Activated naive CD8-positive, alpha-beta T cell treated with anti-CD3 and anti-CD28 coated beads, Interleukin-2, amount 10 ng/mL, durations not matched to agents 7 days and 5 days (primary cell): ENCODE results near the gene LDHAL6B. TPM values are rescaled to one million over a fixed set of nuclear protein-coding genes. Genes with fewer than 3 reads are reported as not detected.

ENCODE experiments used
- ATAC-seq: fragments of 150-1000 bp; cut with Tn5 transposase; one replicate; pipeline ENCODE4 v1.10.0; 2021; ENCODE audit warnings: low read depth, moderate library complexity
- POLR2A ChIA-PET: fragments of 350-600 bp; sonication (Branson Sonifier 250); formaldehyde crosslinking; loops from one replicate; lab custom pipeline; 2021; ENCODE audit warnings: antibody characterized with exemption; lab: Charles Lee
- DNase-seq: peaks from one replicate; pipeline ENCODE4 v3.0.0; 2021
- H3K27ac Mint-ChIP-seq: one replicate; pipeline ENCODE4 v1.8.0; 2022; ENCODE audit warnings: mild to moderate bottlenecking, mixed read lengths
- H3K27me3 Mint-ChIP-seq: one replicate; pipeline ENCODE4 v1.8.0; 2022; ENCODE audit warnings: mild to moderate bottlenecking, moderate library complexity, mixed read lengths
- H3K36me3 Mint-ChIP-seq: one replicate; pipeline ENCODE4 v1.8.0; 2021; ENCODE audit warnings: mild to moderate bottlenecking, mixed read lengths
- H3K4me1 Mint-ChIP-seq: one replicate; pipeline ENCODE4 v1.8.0; 2021; ENCODE audit warnings: mixed read lengths
- H3K4me3 Mint-ChIP-seq: one replicate; pipeline ENCODE4 v1.8.0; 2022; ENCODE audit warnings: mild to moderate bottlenecking, moderate library complexity, mixed read lengths
- H3K9me3 Mint-ChIP-seq: one replicate; pipeline ENCODE4 v1.8.0; 2021; ENCODE audit warnings: mixed read lengths
- total RNA-seq, 2 experiments: library from RNA; stranded (reverse); gene quantifications; one replicate each; pipeline ENCODE4 v1.2.3, GENCODE V29; 2021

LDHAL6B gene
- total RNA-seq, 2 experiments from 2014 or later, result not detected

DNA sequence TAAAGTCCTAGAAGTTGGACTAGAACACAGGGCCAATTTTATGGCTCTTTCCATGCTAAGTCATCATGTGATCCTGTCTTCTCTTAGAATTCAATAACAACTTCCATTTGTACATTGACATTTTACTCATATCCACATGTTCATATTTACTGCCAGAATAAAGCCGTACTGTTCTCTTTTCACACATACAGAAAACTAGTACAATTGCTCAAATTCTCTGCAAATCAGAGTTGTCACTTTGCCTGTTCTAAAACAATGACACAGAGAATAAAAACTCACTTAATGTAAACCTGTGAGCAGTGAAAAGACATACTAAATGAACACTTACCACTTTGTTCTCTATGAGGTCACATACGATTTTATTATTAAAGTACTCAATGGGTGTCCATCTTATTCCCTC is 3.5 kb downstream of the LDHAL6B start:
- Mint-ChIP-seq H3K9me3 (no peaks in the 10 kb centered on the region), H3K4me3 (no peak overlapping the region), H3K27me3 (no peaks in the 10 kb centered on the region), H3K4me1 (no peaks in the 10 kb centered on the region), H3K27ac (no peak overlapping the region), H3K36me3 (peaks cover 54% of the 10 kb centered on the region)
- DNase-seq (no peak), ATAC-seq (no peak)
- POLR2A ChIA-PET, result no interaction called here

DNA sequence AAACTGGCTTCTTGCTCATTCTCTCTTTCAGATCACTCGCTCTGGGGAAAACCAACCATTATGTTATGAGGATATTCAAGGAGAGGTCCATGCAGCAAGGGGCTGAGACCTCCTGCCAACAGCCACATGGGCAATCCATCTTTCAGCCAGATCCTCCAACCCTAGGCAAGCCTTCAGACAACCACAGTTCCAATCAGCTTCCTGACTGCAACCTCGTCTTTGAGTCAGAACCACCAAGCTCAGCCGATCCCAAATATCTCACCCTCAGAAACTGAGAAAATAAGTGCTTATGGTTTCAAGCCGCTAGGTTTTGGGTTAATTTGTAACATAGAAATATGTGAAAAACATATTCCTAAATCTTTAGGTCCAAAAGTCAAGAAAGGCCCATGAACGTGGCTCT is 10.3 kb downstream of the LDHAL6B start:
- Mint-ChIP-seq H3K4me3 (no peak overlapping the region), H3K4me1 (no peaks in the 10 kb centered on the region), H3K27ac (no peak overlapping the region), H3K27me3 (no peaks in the 10 kb centered on the region), H3K36me3 (peaks cover 57% of the 10 kb centered on the region), H3K9me3 (no peaks in the 10 kb centered on the region)
- POLR2A ChIA-PET, result no interaction called here
- DNase-seq (no peak), ATAC-seq (no peak)

GRCh38 chr15:59217876-59218498 is 11.3 kb downstream of the LDHAL6B start:
- peaks cover 59% of the 10 kb centered on the region for H3K36me3 Mint-ChIP-seq
- H3K27ac Mint-ChIP-seq, result no peak overlapping the region
- H3K4me1 Mint-ChIP-seq, result no peaks in the 10 kb centered on the region
- no peaks in the 10 kb centered on the region for H3K9me3 Mint-ChIP-seq
- POLR2A ChIA-PET, result no interaction called here
- H3K4me3 Mint-ChIP-seq, result no peak overlapping the region
- ATAC-seq (no peak), DNase-seq (no peak)
- H3K27me3 Mint-ChIP-seq, result no peaks in the 10 kb centered on the region

DNA sequence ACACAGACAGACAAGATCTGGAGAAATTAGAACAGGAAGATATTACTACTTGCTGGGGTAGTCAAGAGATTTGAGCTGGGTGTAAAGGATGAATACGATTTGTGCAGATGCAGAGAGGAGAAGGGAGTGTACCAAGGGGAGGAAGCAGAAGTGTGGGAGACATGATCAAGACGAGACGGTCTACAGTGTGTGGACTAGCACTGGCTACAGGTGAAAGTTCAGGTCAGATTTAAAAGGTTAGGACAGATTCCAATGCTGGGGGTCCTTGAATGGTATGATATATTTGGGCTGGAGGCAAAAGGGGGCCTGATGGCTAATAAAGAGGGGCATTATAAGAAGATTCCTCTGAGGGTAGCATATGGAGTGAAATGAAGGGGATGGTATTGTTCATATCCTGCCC is 12.1 kb downstream of the LDHAL6B start:
- no peak overlapping the region for H3K4me3 Mint-ChIP-seq
- H3K36me3 Mint-ChIP-seq, result peaks cover 60% of the 10 kb centered on the region

GRCh38 chr15:59221511-59222505 is 15.2 kb downstream of the LDHAL6B start:
- ATAC-seq (no peak), DNase-seq (no peak)
- POLR2A ChIA-PET, result no interaction called here
- Mint-ChIP-seq H3K27ac (no peak overlapping the region), H3K4me1 (peaks cover 3% of the 10 kb centered on the region), H3K36me3 (peaks cover 60% of the 10 kb centered on the region), H3K9me3 (no peaks in the 10 kb centered on the region), H3K27me3 (no peaks in the 10 kb centered on the region), H3K4me3 (no peak overlapping the region)

More for the DNA sequence above, 12.1 kb downstream of the LDHAL6B start:
- no peak for DNase-seq
- no peak for ATAC-seq
- H3K27me3 Mint-ChIP-seq, result no peaks in the 10 kb centered on the region
- no peaks in the 10 kb centered on the region for H3K9me3 Mint-ChIP-seq
- H3K27ac Mint-ChIP-seq, result no peak overlapping the region
- no peaks in the 10 kb centered on the region for H3K4me1 Mint-ChIP-seq
- POLR2A ChIA-PET, result no interaction called here

- DNase-seq (no peak), ATAC-seq (no peak)
- Mint-ChIP-seq H3K9me3 (no peaks in the 10 kb centered on the region), H3K4me1 (peaks cover 7% of the 10 kb centered on the region), H3K36me3 (peaks cover 60% of the 10 kb centered on the region), H3K4me3 (no peak overlapping the region), H3K27me3 (no peaks in the 10 kb centered on the region), H3K27ac (no peak overlapping the region)
- POLR2A ChIA-PET, result no interaction called here
Measured at GRCh38 chr15:59222906-59223550, 16.4 kb downstream of the LDHAL6B start.

DNA sequence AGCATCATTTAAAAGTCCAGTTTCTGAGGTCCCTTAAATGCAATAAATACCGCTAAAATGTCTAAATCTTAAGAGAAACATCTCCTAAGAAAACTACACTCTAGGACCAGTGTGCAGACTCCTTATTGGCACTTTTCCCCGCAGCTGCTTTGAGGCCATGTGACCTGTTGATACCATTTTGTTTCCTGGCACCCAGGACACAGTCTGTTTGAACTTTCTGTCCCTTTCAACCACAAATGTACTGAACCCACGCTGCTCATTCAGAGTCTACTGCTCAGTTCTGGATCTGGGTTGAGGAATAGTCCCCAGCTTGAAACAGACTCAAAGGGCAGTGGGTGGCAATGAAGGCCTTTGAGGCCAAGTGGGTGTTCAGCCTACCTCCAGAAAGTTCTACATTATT is 17.1 kb downstream of the LDHAL6B start:
- no peaks in the 10 kb centered on the region for H3K27me3 Mint-ChIP-seq
- DNase-seq (no peak), ATAC-seq (no peak)
- peaks cover 52% of the 10 kb centered on the region for H3K36me3 Mint-ChIP-seq
- H3K9me3 Mint-ChIP-seq, result no peaks in the 10 kb centered on the region
- POLR2A ChIA-PET, result no interaction called here
- no peak overlapping the region for H3K27ac Mint-ChIP-seq
- H3K4me3 Mint-ChIP-seq, result no peak overlapping the region
- peaks cover 7% of the 10 kb centered on the region for H3K4me1 Mint-ChIP-seq

DNA sequence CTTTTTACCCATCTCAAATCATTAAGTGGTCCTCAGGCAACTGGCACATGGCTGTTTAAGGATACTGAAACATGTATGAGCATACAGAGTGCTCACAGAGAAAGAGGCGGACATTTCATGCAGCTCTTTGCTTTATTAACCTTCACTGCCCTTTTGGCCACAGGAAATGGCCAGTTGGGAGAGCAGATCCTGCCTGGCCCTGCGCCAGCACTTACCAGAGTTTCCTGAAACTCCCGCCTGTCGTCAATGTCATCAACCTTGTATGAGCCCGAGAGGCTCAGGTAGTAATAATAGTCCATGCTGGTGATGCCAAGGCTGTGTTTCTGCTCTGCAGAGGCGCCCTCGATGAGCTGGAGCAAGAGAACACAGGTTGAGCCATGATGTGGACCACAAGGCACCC is 17.8 kb downstream of the LDHAL6B start:
- no peak overlapping the region for H3K4me3 Mint-ChIP-seq
- POLR2A ChIA-PET, result no interaction called here

GRCh38 chr15:59227021-59227420 is 20.4 kb downstream of the LDHAL6B start:
- H3K27ac Mint-ChIP-seq, result no peak overlapping the region
- no peak for ATAC-seq
- no peak overlapping the region for H3K4me3 Mint-ChIP-seq

More for the DNA sequence above, 17.8 kb downstream of the LDHAL6B start:
- H3K36me3 Mint-ChIP-seq, result peaks cover 49% of the 10 kb centered on the region
- DNase-seq, result no peak
- H3K9me3 Mint-ChIP-seq, result no peaks in the 10 kb centered on the region
- H3K27me3 Mint-ChIP-seq, result no peaks in the 10 kb centered on the region
- no peak overlapping the region for H3K27ac Mint-ChIP-seq
- H3K4me1 Mint-ChIP-seq, result peaks cover 7% of the 10 kb centered on the region
- no peak for ATAC-seq

GRCh38 chr15:59229015-59229414 is 22.4 kb downstream of the LDHAL6B start:
- POLR2A ChIA-PET, result no interaction called here
- no peak overlapping the region for H3K27ac Mint-ChIP-seq
- ATAC-seq (no peak), DNase-seq (no peak)
- H3K9me3 Mint-ChIP-seq, result no peaks in the 10 kb centered on the region
- peaks cover 7% of the 10 kb centered on the region for H3K4me1 Mint-ChIP-seq
- H3K36me3 Mint-ChIP-seq, result peaks cover 26% of the 10 kb centered on the region
- no peaks in the 10 kb centered on the region for H3K27me3 Mint-ChIP-seq
- no peak overlapping the region for H3K4me3 Mint-ChIP-seq

More at GRCh38 chr15:59227021-59227420, 20.4 kb downstream of the LDHAL6B start:
- no peak for DNase-seq
- Mint-ChIP-seq H3K36me3 (peaks cover 37% of the 10 kb centered on the region), H3K27me3 (no peaks in the 10 kb centered on the region), H3K4me1 (peaks cover 7% of the 10 kb centered on the region), H3K9me3 (no peaks in the 10 kb centered on the region)
- POLR2A ChIA-PET, result no interaction called here

DNA sequence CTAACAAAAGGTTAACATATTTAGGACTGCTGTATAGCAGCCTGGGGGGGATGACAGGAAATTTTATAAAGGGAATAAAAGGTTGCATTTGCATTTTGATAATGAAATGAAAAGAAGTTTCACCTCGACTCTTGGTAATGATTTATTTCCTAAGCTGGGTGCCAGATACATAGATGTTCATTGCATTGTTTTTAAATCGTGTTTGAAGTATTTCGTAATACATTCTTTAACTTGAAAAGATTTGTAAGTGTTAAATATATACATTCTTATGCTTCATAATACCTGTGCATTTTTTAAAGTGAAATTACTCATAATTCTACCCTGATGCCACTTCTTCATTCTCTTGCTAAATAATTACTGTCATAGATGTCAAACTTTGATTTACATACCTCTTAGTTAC is 22.8 kb downstream of the LDHAL6B start:
- H3K36me3 Mint-ChIP-seq, result peaks cover 21% of the 10 kb centered on the region
- POLR2A ChIA-PET, result no interaction called here
- no peak for DNase-seq
- H3K9me3 Mint-ChIP-seq, result no peaks in the 10 kb centered on the region
- peaks cover 7% of the 10 kb centered on the region for H3K4me1 Mint-ChIP-seq
- H3K4me3 Mint-ChIP-seq, result no peak overlapping the region
- H3K27ac Mint-ChIP-seq, result no peak overlapping the region
- H3K27me3 Mint-ChIP-seq, result no peaks in the 10 kb centered on the region
- ATAC-seq, result no peak

DNA sequence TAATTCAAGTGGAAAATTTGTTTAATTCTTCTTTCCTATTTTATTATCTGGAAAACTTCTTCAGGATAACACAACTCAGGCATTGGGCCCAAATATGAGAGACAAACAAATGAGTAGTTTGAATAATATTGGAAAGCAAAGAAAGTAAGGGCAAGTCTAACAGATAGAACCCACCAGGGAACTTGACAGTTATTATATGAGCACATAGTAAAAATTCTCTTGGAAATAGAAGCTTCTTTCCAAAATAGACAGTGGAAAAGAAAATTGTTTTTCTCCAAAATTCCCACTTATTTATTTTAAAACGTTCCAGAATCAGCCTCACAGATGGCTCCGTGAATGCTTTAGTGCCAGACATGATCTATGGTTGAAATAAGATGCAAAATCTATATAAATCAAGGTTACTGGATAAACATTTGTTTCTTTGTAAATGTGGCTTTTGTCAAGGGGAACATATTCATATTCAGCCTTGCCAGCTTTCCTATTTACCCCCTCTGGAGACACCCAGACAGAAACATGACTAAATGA is 23.9 kb downstream of the LDHAL6B start:
- Mint-ChIP-seq H3K9me3 (no peaks in the 10 kb centered on the region), H3K36me3 (peaks cover 19% of the 10 kb centered on the region), H3K4me3 (no peak overlapping the region), H3K27me3 (no peaks in the 10 kb centered on the region), H3K27ac (no peak overlapping the region), H3K4me1 (peaks cover 4% of the 10 kb centered on the region)
- ATAC-seq (no peak), DNase-seq (no peak)
- POLR2A ChIA-PET, result no interaction called here

- no peaks in the 10 kb centered on the region for H3K27me3 Mint-ChIP-seq
- H3K4me3 Mint-ChIP-seq, result no peak overlapping the region
- H3K9me3 Mint-ChIP-seq, result no peaks in the 10 kb centered on the region
- no peak overlapping the region for H3K27ac Mint-ChIP-seq
- POLR2A ChIA-PET, result no interaction called here
- DNase-seq (no peak), ATAC-seq (no peak)
- H3K36me3 Mint-ChIP-seq, result peaks cover 21% of the 10 kb centered on the region
- peaks cover 7% of the 10 kb centered on the region for H3K4me1 Mint-ChIP-seq
Measured at GRCh38 chr15:59232476-59232875, 25.8 kb downstream of the LDHAL6B start.
